ENCODE measurements around the gene MPP7. TPM values are rescaled to one million over a fixed set of nuclear protein-coding genes. Genes with fewer than 3 reads are reported as not detected.

Gene MPP7
- total RNA-seq, 4 donors from 2014 or later: 39.1 to 47.3 (median 43.2) TPM

DNA sequence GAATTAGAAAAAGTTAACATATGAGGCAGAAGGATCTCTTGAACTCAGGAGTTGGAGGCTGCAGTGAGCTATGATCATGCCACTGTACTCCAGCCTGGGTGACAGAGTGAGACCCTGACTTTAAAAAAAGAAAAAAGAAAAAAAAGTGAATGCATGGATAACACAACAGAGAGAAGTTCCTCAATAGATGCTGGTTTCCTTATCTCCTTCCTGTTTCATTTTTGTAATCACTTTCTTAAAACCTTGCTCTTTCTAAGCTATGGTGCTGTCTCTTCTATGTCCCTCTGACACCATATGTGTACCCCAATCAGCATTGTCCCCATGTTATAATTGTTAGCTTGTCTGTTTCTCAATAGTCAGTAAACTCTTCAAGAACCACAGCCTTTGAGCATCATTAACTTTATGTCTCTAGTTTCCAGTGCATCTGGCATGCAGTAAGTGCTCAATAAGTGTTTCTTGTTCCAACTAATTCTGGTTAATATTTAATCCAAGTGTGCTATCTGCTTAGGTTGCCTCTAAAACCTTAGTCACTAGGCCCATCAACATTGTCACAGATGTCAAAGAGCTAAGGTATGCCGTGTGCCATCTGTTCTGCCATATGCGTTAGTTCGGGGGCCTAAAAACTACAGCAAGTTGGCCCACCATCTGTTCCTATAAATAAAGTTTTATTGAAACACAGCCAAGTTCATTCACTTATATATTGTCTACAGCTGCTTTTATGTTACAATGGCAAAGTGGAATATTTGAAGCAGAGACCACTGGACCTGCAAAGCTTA lies 36.2 kb downstream of the MPP7 start:
- Histone ChIP-seq H3K4me1 (peaks cover 9% of the 10 kb centered on the region), H3K27me3 (no peaks in the 10 kb centered on the region), H3K27ac (no peak overlapping the region), H3K4me3 (no peak overlapping the region), H3K9me3 (no peaks in the 10 kb centered on the region), H3K36me3 (no peaks in the 10 kb centered on the region)
- WGBS: 96% methylated on average over 3 of the region's 3 CpGs
- TF ChIP-seq EP300 (IDR thresholded peaks at IDR 0.05) (no peak), POLR2AphosphoS5 (IDR thresholded peaks at IDR 0.05) (no peak), POLR2A (IDR thresholded peaks at IDR 0.05) (no peak)
- TF ChIP-seq, protein P1, sequence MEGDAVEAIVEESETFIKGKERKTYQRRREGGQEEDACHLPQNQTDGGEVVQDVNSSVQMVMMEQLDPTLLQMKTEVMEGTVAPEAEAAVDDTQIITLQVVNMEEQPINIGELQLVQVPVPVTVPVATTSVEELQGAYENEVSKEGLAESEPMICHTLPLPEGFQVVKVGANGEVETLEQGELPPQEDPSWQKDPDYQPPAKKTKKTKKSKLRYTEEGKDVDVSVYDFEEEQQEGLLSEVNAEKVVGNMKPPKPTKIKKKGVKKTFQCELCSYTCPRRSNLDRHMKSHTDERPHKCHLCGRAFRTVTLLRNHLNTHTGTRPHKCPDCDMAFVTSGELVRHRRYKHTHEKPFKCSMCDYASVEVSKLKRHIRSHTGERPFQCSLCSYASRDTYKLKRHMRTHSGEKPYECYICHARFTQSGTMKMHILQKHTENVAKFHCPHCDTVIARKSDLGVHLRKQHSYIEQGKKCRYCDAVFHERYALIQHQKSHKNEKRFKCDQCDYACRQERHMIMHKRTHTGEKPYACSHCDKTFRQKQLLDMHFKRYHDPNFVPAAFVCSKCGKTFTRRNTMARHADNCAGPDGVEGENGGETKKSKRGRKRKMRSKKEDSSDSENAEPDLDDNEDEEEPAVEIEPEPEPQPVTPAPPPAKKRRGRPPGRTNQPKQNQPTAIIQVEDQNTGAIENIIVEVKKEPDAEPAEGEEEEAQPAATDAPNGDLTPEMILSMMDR (IDR thresholded peaks at IDR 0.05): no peak
- no peak for DNase-seq (ENCODE audit: low spot score in 2 of 2)

DNA sequence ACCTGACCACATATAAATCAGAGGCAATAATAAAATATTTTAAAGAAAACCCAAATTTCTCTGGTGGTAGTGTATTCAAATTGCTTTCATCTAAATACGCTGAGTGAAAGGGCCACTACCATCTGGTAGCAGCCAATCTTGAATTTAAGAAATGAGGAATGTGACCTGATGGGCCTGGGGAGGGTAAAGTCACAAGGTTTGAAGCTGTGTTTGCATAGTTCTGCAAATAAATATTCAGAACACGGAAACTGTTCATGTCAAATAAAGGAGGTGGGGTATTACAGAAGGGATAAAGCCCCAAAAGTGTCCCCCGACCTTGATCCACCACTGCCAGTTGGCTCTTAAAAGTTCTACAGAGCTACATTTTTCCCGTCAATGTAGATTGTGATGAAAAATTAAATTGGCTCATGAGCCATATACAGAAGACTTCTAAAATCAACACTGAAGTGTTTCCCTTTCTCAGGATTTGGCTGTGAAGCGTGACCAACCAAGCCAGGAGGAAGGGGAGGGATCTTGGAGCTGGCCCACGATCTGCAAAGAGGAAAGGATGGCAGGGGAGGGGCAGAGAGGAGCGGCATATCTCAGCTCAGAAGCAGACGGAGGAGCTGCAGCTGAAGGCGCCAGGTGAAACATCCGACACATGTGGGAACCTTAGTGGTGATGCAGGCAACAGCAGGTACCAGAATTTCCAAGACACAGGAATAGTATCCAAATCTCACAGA lies 39.6 kb downstream of the MPP7 start:
- H3K27ac ChIP-seq: no peak overlapping the region
- H3K36me3 ChIP-seq: no peaks in the 10 kb centered on the region
- no peak for DNase-seq (ENCODE audit: low spot score in 2 of 2)
- H3K9me3 ChIP-seq: no peaks in the 10 kb centered on the region
- 42% methylated on average over 10 of the region's 10 CpGs for WGBS
- no peak overlapping the region for H3K4me3 ChIP-seq
- TF ChIP-seq EP300 (IDR thresholded peaks at IDR 0.05): no peak
- no peak for TF ChIP-seq POLR2AphosphoS5 (IDR thresholded peaks at IDR 0.05)
- no peak for TF ChIP-seq POLR2A (IDR thresholded peaks at IDR 0.05)
- TF ChIP-seq, protein P1 (IDR thresholded peaks at IDR 0.05): no peak
- H3K4me1 ChIP-seq: peaks cover 2% of the 10 kb centered on the region
- no peaks in the 10 kb centered on the region for H3K27me3 ChIP-seq

DNA sequence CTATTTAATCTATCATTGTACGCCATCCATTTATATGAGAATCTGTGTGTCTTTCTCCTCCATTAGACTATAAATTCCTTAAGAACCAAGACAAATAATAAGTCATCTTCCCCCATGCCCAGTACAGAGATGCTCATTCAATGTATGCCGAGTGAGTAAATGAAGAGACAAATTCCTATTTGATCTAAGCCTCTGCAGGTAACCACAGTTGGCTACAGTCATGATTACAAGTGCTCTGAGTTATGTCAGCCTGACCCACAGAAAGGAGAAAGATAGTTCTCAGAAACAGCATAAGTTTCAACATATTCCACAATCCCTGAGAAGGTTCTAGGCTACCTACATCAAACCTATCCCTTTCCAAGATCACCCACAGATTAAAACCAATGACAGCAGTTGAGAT lies 46.1 kb downstream of the MPP7 start:
- no peak for TF ChIP-seq POLR2AphosphoS5 (IDR thresholded peaks at IDR 0.05)
- no peak for TF ChIP-seq EP300 (IDR thresholded peaks at IDR 0.05)
- TF ChIP-seq, protein P1 (IDR thresholded peaks at IDR 0.05): no peak
- no peak for TF ChIP-seq POLR2A (IDR thresholded peaks at IDR 0.05)
- DNase-seq (ENCODE audit: low spot score in 2 of 2): no peak
- no peaks in the 10 kb centered on the region for H3K36me3 ChIP-seq
- 51% methylated on average over 2 of the region's 2 CpGs for WGBS
- no peaks in the 10 kb centered on the region for H3K27me3 ChIP-seq
- no peak overlapping the region for H3K27ac ChIP-seq
- no peak overlapping the region for H3K4me3 ChIP-seq
- peaks cover 26% of the 10 kb centered on the region for H3K4me1 ChIP-seq
- no peaks in the 10 kb centered on the region for H3K9me3 ChIP-seq

DNA sequence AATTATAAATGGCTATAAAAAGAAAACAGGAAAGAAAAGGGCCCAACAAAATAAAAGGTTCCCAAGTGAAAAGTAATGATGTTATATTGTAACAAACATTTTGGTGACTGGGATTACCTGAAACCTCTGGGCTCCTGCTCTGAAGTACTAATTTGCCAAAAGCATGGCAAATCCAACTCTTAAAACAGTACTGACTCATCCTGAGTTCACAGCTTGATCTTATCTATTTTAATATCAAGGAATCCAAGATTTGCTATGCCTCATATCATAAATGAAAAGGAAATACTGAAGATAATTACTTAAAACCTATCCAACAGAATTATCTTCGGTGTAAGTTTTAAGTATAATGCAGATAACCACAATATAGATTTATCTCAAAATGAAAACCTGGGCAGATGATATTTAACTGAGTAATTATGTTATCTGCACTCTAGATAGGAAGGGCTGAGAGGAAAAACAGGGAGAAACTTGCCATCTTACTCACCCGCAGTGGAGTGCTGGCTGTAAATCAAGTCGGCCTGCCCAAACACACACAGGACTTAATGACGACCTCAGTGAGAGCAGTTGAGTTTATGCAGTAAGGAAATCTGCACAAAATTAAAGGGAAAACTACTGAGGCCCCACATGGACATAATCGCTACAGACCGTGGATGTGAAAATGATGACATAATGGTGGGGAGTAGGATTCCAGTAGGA lies 48.4 kb downstream of the MPP7 start:
- Histone ChIP-seq H3K4me3 (no peak overlapping the region), H3K9me3 (no peaks in the 10 kb centered on the region), H3K4me1 (peaks cover 26% of the 10 kb centered on the region), H3K27ac (no peak overlapping the region), H3K36me3 (no peaks in the 10 kb centered on the region), H3K27me3 (no peaks in the 10 kb centered on the region)
- no peak for DNase-seq (ENCODE audit: low spot score in 2 of 2)
- TF ChIP-seq POLR2AphosphoS5 (IDR thresholded peaks at IDR 0.05) (no peak), POLR2A (IDR thresholded peaks at IDR 0.05) (no peak), EP300 (IDR thresholded peaks at IDR 0.05) (no peak)
- TF ChIP-seq, protein P1 (IDR thresholded peaks at IDR 0.05): no peak
- WGBS: 23% methylated on average over 6 of the region's 6 CpGs

Data from suprapubic skin (tissue), 4 donors.